CD4-positive, alpha-beta T cell treated with Interleukin-6 at 100 ng/mL for 8 hours (primary cell): ENCODE measurements around the gene COL4A4.

ENCODE experiments used
- DNase-seq: peaks from one replicate; pipeline ENCODE4 v3.0.0-alpha.2; 2020; ENCODE audit warnings: mixed read lengths, low spot score

The COL4A4 gene

GRCh38 chr2:226981791-226982326 lies 182.1 kb downstream of the COL4A4 start:
- no peak for DNase-seq

GRCh38 chr2:226979004-226979403 lies 185.0 kb downstream of the COL4A4 start:
- DNase-seq, result no peak

- no peak for DNase-seq
Observed at GRCh38 chr2:226978300-226978699, 185.7 kb downstream of the COL4A4 start.

- no peak for DNase-seq
Observed at GRCh38 chr2:226977775-226978190, 186.2 kb downstream of the COL4A4 start.

GRCh38 chr2:226973816-226974215 lies 190.2 kb downstream of the COL4A4 start:
- DNase-seq, result no peak

GRCh38 chr2:226971770-226972169 lies 192.2 kb downstream of the COL4A4 start:
- DNase-seq, result no peak

GRCh38 chr2:226971084-226971483 lies 192.9 kb downstream of the COL4A4 start:
- DNase-seq, result no peak

- no peak for DNase-seq
Observed at GRCh38 chr2:226970362-226970761, 193.6 kb downstream of the COL4A4 start.

- no peak for DNase-seq
Observed at GRCh38 chr2:226969417-226970080, 194.5 kb downstream of the COL4A4 start.

GRCh38 chr2:226965376-226965775 lies 198.6 kb downstream of the COL4A4 start:
- DNase-seq, result no peak

- DNase-seq, result no peak
Observed at GRCh38 chr2:226963528-226963927, 200.5 kb downstream of the COL4A4 start.

- DNase-seq, result no peak
Observed at GRCh38 chr2:226962176-226962773, 201.7 kb downstream of the COL4A4 start.

GRCh38 chr2:226959418-226959817 lies 204.6 kb downstream of the COL4A4 start:
- no peak for DNase-seq

GRCh38 chr2:226956659-226957058 lies 207.3 kb downstream of the COL4A4 start:
- DNase-seq, result no peak

- DNase-seq, result no peak
Observed at GRCh38 chr2:226953826-226954225, 210.2 kb downstream of the COL4A4 start.

GRCh38 chr2:226953206-226953605 lies 210.8 kb downstream of the COL4A4 start:
- DNase-seq, result no peak
